Activated CD4-positive, CD25-positive, alpha-beta regulatory T cell treated with anti-CD3 and anti-CD28 coated beads, Interleukin-2, amount 50 U/mL, for 24 hours (primary cell): Measurements from ENCODE around the gene NOTCH2.
A peak's percentile ranks its signal among the peaks of the same experiment; 100 is the strongest.

Source experiments
- ATAC-seq, 2 donors: fragments of 150-1000 bp; cut with Tn5 transposase; one replicate each; pipeline ENCODE4 v1.10.0; 2021; ENCODE audit warnings: mild to moderate bottlenecking in 1 of 2, moderate library complexity in 1 of 2

NOTCH2 gene

DNA sequence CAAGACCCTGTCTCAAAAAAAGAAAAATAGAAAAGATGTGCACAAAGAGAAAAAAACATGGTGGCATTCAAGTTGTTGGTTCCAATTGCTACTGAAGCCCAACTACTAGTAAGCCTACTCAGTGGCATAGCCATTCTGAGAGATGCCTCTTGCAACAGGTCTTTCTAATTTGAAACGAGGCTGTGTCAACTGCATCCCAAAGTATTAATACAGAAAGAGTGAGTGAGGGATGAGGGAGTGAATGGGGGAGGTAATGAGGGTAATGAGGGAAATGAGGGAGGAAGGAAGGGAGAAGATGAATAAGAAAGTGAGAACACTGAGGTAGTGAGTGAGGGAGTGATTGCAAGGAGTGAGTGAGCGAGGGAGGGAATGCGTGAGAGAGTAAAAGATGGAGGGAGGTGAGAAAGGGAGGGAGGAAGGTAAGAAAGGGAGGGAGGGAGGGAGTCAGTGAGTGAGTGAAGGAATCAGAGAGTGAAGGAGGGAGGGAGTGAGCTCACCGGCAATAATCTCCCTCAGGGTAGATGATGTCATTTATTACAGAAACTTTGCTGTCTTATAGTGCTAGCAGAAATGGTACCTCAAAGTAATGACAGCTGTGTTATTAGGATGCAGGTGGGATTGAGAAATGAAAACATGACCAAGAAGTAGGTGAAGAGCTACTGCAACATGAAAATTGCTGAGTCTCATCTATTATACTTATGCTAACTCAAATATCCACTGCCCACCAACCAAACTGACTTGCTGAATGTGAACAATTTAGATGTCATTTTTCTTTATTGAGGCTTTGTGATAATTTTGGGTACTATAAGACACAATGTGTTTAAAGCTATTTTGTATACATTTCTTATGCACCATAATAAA is 97.5 kb downstream of the NOTCH2 start:
- ATAC-seq, result no peak

DNA sequence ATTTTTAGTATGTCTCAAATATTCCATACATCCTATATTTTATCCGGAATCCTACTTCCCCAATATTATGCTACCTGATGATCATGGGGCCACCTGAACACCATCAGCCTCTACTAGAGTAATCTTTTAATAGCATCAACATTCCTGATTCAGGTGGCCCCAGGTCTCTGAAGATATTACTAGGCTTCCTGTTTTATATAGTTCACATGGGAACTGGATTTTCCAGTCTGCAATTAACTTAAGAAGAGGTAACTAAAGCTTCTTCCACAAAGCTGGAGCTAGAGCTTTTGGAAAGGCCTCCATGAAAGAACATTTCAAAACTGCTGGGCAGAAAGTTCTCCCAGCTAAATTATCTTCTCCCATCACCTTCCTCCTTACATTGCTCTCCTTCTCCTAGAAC is 100.9 kb downstream of the NOTCH2 start:
- no peak for ATAC-seq

DNA sequence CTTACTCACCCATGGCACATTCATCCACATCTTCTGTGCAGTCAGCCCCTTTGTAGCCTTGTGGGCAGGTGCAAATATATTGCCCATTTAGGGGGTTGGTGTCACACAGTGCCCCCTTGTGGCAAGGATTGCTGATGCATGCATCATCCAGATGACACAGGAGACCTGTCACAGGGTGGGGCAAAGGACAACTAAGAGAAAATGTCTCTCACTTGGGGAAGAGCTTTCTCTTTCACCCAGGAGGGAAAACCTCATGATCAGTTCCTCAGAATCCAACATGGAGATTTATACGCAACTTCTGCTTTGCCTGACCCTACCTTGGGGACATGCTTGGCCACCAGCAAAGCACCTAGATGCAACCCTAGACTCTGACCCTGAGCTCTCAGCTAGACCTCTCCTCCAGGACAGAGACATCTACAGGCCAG is 101.4 kb downstream of the NOTCH2 start:
- ATAC-seq, result peak; percentile 95

DNA sequence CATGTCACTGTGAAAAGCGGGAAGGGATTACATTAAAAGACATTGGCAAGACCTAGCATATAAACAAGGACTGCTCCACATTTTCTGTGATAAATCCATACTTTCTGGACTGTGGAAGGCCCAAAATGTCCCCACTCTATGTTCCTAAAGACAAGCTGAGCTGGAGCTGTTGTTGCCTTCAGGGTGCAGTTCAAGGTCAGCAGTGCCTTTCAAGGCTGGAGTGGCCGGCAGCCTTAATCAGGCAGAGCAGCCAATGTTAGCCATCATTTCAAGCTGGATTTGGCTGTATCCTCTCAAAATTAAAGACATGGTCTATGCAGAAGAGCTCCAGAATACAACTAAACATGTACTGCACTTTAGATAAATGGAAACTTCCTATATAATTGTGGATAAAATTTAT is 102.8 kb downstream of the NOTCH2 start:
- ATAC-seq, result no peak

- ATAC-seq, result no peak
Measured at GRCh38 chr1:119966020-119966419, 103.4 kb downstream of the NOTCH2 start.

DNA sequence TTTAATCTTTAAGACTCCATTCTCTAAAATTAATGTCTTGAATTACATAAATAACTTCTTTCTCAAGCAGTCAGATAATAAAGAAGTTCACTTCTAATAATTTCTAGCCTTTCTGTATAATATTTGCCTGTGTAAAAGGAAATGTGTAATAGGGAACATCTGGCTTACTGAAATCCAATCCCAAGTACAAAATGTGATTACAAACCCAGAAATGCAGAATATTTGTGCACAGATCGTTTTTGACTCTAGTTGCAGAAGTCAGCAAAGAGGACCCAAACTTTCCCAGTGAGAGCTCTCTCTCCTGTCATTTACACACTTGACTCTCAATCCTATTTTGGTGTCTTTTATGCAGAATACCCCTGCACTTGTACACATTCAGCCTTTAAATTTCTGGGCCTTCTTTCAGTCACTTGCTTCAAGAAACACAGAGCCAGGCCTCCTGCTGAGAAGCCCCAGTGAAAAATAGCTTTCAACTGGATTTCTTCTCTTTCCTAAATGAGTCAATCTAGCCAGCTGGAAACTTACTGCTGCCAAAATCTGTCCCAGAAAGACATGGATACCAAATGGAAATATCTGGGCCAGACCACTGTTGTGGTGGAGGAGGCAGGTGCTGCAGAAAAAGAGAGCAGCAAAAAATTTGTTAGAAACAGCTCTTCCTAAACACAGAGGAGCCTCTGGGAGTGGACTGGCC is 104.6 kb downstream of the NOTCH2 start:
- ATAC-seq, result no peak

- ATAC-seq, result no peak
Measured at GRCh38 chr1:119962296-119962968, 107.0 kb downstream of the NOTCH2 start.

DNA sequence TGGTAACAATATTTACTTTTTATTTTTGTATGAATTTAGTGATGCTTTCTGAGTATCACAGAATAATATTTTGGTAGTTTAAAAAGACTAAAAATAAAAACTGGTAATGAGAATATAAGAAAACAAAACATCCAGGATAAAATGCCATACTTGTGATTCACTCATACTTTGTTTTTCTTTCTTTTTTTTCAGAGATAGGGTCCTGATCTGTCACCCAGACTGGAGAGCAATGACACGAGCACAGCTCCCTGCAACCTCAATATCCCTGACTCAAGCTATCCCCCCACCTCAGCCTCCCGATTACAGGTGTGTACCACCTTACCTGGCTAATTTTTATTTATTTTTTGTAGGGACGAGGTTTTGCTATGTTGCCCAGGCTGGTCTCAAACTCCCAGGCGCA is 109.0 kb downstream of the NOTCH2 start:
- no peak for ATAC-seq

- ATAC-seq, result no peak
Measured at GRCh38 chr1:119959268-119960220, 109.9 kb downstream of the NOTCH2 start.

- no peak for ATAC-seq
Measured at GRCh38 chr1:119958223-119958622, 111.2 kb downstream of the NOTCH2 start.

GRCh38 chr1:119956306-119956705 is 113.2 kb downstream of the NOTCH2 start:
- no peak for ATAC-seq

GRCh38 chr1:119954476-119955422 is 114.7 kb downstream of the NOTCH2 start:
- no peak for ATAC-seq

GRCh38 chr1:119953266-119953998 is 116.0 kb downstream of the NOTCH2 start:
- ATAC-seq, result peak in 1 of 2 donors; percentile 62

DNA sequence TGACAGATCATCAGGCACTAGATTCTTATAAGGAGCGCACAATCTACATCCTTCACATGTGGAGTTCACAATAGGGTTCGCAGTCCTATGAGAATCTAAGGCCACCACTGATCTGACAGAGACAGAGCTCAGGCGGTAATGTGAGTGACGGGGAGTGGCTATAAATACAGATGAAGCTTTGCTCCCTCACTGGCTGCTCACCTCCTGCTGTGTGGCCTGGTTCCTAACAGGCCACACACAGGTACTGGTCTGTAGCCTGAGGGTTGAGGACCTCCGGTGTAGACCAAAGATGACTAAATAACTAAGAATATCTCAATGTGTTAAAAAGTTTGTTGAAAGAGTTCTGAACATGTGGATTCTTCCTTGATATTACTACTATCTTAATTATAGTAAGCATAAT is 117.0 kb downstream of the NOTCH2 start:
- no peak for ATAC-seq

DNA sequence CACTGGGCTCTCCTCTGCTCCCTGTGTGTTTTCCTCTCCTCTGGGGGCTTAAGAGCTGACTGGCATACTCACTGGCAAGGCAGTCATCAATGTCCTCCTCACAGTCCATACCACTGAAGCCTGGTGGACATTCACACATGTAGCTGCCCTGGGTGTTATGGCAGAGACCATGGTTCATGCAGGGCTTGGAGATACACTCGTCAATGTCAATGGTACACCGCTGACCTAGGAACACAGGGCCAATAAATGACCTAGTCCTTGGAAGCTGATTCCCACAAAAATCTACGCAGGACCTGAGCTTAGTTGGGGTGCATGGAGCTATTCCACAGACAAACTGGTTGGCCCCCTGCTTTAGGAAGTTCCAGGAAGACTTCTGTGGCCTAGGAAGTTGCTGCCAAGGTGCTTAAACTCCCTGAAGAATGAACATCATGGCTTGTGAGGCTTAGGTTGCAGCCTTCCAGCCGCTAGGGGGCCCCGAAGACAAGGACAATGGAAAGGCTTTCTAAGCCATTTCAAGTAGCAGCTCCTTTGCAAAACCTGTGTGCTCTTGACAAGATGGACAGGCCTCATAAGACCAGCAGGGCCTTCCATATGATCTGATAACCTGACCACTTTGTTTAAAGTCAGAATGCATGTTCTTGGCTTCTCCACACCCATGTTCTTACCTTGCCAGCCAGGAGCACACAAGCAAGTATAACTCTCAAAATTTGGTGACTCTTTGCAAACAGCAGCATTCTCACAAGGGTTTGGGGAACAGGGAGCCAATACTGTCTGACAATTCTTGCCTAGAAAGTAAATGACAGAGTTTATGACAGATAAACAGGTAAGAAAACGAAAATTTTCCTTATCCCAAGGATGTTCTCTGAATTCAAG is 120.9 kb downstream of the NOTCH2 start:
- peak; percentile 46 to 63 for ATAC-seq

- no peak for ATAC-seq
Measured at GRCh38 chr1:119947468-119947867, 122.0 kb downstream of the NOTCH2 start.

DNA sequence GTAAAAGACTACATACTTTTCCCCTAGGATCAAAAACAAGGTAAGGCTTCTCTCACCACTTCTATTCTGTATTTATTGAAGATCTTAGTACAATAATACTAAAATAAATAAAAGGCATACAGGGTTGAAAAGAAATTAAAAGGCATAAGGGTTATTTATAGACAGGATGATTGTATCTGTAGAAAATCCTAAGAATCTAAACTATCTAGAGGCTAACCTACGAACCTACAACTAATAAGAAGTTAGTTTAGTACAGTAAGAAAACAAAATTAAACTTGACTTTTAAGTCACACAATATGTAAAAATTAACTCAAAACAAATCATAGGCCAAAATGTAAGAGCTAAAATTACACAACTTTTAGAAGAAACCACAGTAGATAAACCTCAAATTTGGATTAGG is 122.7 kb downstream of the NOTCH2 start:
- no peak for ATAC-seq

DNA sequence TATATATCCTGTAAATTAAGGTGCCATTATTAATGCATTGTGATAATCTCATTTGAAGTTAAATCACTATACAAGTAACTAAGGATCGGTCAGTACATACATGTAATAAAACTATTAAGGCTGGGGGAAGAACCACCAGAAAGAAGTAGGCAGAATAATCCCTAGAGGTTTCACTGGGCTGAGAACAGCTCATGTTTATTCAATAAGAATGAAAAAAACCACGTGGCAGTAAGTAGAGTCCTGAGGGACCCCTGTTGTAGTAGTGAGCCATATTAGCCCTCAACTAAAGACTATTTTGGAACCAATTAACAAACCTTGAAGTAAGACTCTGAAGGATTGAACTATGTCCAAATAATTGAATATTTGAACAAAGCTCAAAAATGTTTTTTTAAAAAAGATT is 126.2 kb downstream of the NOTCH2 start:
- ATAC-seq, result no peak

DNA sequence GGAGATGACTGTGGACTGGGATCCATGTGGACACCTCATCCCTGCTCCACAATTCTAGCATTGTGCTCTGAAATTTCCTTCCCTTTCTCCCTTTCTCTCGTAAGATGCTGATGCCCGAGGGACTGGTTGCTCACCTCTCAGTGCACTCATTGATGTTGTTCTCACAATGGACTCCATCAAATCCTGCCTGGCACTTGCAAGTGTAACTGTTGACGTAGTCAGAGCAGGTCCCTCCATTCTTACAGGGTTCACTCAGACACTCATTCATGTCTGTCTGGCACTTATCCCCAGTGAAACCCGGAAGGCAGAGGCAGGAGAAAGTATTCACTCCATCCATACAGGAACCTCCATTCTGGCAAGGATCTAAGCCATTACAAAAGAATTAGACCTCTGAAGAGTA is 128.1 kb downstream of the NOTCH2 start:
- no peak for ATAC-seq
